ENCODE data around the gene MAS1L. TPM values are rescaled to one million over a fixed set of nuclear protein-coding genes. Genes with fewer than 3 reads are reported as not detected.

The MAS1L gene, protein sequence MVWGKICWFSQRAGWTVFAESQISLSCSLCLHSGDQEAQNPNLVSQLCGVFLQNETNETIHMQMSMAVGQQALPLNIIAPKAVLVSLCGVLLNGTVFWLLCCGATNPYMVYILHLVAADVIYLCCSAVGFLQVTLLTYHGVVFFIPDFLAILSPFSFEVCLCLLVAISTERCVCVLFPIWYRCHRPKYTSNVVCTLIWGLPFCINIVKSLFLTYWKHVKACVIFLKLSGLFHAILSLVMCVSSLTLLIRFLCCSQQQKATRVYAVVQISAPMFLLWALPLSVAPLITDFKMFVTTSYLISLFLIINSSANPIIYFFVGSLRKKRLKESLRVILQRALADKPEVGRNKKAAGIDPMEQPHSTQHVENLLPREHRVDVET
- total RNA-seq = not detected in 2 replicates

DNA sequence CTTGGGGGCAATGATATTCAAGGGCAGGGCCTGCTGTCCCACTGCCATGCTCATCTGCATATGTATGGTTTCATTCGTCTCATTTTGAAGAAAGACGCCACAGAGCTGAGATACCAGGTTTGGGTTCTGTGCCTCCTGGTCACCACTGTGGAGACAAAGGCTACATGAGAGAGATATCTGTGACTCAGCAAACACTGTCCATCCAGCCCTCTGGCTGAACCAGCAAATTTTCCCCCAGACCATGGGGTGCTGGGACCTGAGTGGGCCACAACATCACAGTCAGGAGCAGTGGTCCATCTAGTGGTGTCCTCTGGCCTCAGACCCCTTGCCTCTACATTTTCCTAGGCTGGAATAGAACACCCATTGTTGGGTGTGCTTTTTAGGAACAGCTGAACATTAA, at the start of gene MAS1L:
Gene MAS1L, minus strand, starts transcription at position 297 of the 400 bp plus-strand sequence. Its CDS starts 54 bp downstream, at position 243.

DNA sequence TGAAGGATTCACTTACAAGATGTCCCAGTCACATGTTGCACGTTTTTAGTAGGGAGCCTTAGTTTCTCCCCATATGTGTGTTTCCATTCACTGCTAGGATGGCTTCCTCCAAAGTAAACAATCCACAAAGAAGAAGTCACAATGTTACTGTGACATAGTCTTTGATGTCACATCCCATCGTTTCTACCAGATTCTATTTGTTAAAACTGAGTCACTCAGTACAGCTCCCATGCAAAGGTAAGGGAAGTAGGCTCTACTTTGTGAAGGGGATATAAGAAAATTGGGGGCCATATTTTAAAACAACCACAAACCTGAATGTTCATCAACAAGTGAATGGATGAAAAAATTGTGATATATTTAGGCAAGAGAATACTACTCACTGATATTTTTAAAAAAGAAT, 30.8 kb downstream of the MAS1L start, which contains the start of the genes OR11A1 and OR2H1:
Gene OR11A1, minus strand, starts transcription at position 101 of the 400 bp plus-strand sequence. CDS start 29,430 bp downstream, outside the sequence.
Gene OR2H1, plus strand, starts transcription at position 185 of the 400 bp plus-strand sequence. CDS start 4,615 bp downstream, outside the sequence.

GRCh38 chr6:29439006-29439405, 48.8 kb downstream of the MAS1L start, which contains the start of gene OR10C1:
Gene OR10C1, plus strand, starts transcription at chr6:29439306. Its CDS starts 710 bp downstream, at chr6:29440016.

Other genes with a start within 250 kb of the MAS1L start
- gene OR14J1, start 186.3 kb downstream of the MAS1L start, total RNA-seq = not detected in 2 replicates
- gene OR5V1, start 119.1 kb downstream of the MAS1L start, total RNA-seq = not detected in 2 replicates
- gene OR12D3, start 112.7 kb downstream of the MAS1L start, total RNA-seq = not detected in 2 replicates
- not detected in 2 replicates for gene OR12D2, start 92.3 kb downstream of the MAS1L start, total RNA-seq
- not detected in 2 replicates for gene OR12D1, start 73.0 kb downstream of the MAS1L start, total RNA-seq
- not detected in 2 replicates for gene OR10C1, start 48.6 kb downstream of the MAS1L start, total RNA-seq
- gene OR11A1, start 30.9 kb downstream of the MAS1L start, total RNA-seq = not detected in 2 replicates
- not detected in 2 replicates for gene OR2H1, start 30.8 kb downstream of the MAS1L start, total RNA-seq
- gene UBD, start 71.8 kb upstream of the MAS1L start, total RNA-seq = not detected in 2 replicates
- gene OR2H2, start 97.2 kb upstream of the MAS1L start, total RNA-seq = not detected in 2 replicates
- 3.1 and 7.7 TPM in 2 replicates for gene GABBR1, start 145.2 kb upstream of the MAS1L start, total RNA-seq
- gene MOG, start 169.1 kb upstream of the MAS1L start, total RNA-seq = not detected in 2 replicates
- 12.7 and 14.2 TPM in 2 replicates for gene ZFP57, start 193.2 kb upstream of the MAS1L start, total RNA-seq
- 10.9 and 21.6 TPM in 2 replicates for gene HLA-F, start 235.5 kb upstream of the MAS1L start, total RNA-seq